ENCODE measurements around the gene PDGFC. TPM values are rescaled to one million over a fixed set of nuclear protein-coding genes. Genes with fewer than 3 reads are reported as not detected.

Gene PDGFC
- total and polyA plus RNA-seq, 2 of the 13 experiments (the other 11 are each of a cell fraction or from before 2014, with no cell fraction given), result 4.6 to 9.1 TPM

DNA sequence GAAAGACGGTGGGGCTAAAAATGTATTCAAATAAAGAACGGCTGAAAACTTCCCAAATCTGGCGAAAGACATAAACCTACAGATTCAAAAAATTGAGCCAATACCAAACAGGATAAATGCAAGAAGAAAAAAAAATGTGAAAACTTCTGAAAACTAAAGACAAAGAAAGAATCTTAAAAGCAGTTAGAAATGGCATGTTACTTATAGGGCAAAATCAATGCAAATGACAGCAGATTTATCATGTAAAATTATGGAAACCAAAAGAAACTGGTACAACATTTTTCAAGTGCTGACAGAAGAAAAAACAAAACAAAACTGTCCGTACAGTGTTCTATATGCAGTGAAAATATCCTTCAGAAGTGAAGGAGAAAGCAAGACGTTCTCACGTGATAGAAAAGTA lies 239.0 kb downstream of the PDGFC start:
- ATAC-seq, result no peak
- no peaks in the 10 kb centered on the region for H3K79me2 ChIP-seq (ENCODE audit: insufficient read depth, low read length)
- WGBS (ENCODE audit: low lambda C conversion rate), result 19% methylated on average over 6 of the region's 6 CpGs
- no peak for TF ChIP-seq ZNF318 (CRISPR knock-in tag; IDR thresholded peaks at IDR 0.05)
- peak; percentile 99 for TF ChIP-seq ZNF317 (CRISPR knock-in tag; IDR thresholded peaks at IDR 0.05)
- TF ChIP-seq ZFP90 (CRISPR knock-in tag; IDR thresholded peaks at IDR 0.05; ENCODE audit: borderline replicate concordance), result no peak
- TF ChIP-seq ZNF484 (CRISPR knock-in tag; IDR thresholded peaks at IDR 0.05; ENCODE audit: borderline replicate concordance, low read depth), result no peak
- H3K4me3 ChIP-seq (replicated peaks in 1 of 3; ENCODE audit: insufficient read depth in 1 of 3, low read depth in 2 of 3, low read length in 3 of 3), result no peak overlapping the region
- CTCF ChIA-PET (ENCODE audit: low intra/inter-chr PET ratio, low total read pairs), result no interaction called here
- peaks cover 28% of the 10 kb centered on the region for H3K9me3 ChIP-seq (ENCODE audit: low read length)
- POLR2A ChIA-PET, result no interaction called here
- in situ Hi-C loops (cut with HindIII; ENCODE audit: extremely low pct_ligation_motif_present, low pct_unique_long_range_greater_than_20kb) (no loop called here), intact Hi-C loops (cut with micrococcal nuclease; ENCODE audit: unreplicated experiment) (no loop called here)
- no TSS peak for BruUV-seq (replicated peaks)
- no peak for FAIRE-seq
- no peak overlapping the region for H3K4me2 ChIP-seq (ENCODE audit: low read depth, low read length)
- DNase-seq (ENCODE audit: low spot score), result no peak
- no peaks in the 10 kb centered on the region for H3K4me1 ChIP-seq (ENCODE audit: insufficient read depth, low read length)
- no peaks in the 10 kb centered on the region for H3K27me3 ChIP-seq (ENCODE audit: control insufficient read depth in 1 of 2, insufficient read depth in 2 of 2, low read length in 2 of 2)
- no peak overlapping the region for H2AFZ ChIP-seq (ENCODE audit: low read length)
- H4K20me1 ChIP-seq (ENCODE audit: insufficient read depth, low read length), result no peaks in the 10 kb centered on the region
- H3K36me3 ChIP-seq (replicated peaks in 1 of 2; ENCODE audit: control insufficient read depth in 1 of 2, insufficient read depth in 2 of 2, low read length in 2 of 2), result no peaks in the 10 kb centered on the region
- H3K27ac ChIP-seq (ENCODE audit: extremely low read length, insufficient read depth, low read length), result no peak overlapping the region
- no peak overlapping the region for H3K9ac ChIP-seq (ENCODE audit: insufficient read depth, low read depth, low read length)

All from HepG2 (cell line).